Stimulated activated CD4-positive, alpha-beta T cell treated with anti-CD3 and anti-CD28 coated beads, Interleukin-2, amount 100 ng/mL, for 4 hours (primary cell): ENCODE results near the gene CCDC92.

Experiments
- DNase-seq: peaks from one replicate; pipeline ENCODE4 v3.0.0-alpha.2; 2020; ENCODE audit warnings: low read depth

The CCDC92 gene

DNA sequence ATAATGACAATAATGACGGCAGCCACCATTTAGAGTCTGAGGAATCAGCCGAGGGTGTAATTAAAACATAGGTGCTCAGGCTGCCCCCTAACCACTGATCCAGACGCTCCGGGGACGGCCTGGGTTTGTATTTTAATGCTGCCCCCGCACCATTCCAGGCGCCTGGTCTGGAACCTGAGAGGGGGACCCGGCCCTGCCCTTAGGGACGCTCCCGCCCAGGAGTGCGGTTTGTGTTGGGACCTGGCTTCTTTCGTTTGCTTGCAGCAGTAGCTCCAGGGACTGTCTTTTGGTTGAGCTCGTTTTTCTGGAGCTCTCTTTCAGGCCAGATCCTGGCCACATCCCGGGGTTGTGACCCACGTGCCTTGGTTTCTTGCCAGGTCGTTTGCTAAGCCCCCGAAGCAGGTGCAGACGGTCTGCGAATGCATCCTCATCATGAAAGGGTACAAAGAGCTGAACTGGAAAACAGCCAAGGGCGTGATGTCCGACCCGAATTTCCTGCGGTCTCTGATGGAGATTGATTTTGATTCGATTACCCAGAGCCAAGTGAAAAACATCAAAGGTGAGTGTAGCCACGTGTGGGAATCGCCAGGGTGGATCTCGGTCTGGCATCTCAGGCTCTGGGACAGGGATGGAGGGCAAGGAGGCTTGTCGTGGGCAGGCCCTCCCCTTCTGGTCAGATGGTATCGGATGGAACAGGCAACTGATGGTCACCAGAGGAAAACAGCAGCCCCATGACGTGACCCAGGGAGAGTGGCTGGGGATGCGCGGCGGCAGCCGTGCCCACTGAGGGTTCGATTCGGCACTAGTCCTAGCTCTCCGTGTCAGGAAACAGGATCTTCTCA lies 63.5 kb downstream of the CCDC92 start:
- no peak for DNase-seq

DNA sequence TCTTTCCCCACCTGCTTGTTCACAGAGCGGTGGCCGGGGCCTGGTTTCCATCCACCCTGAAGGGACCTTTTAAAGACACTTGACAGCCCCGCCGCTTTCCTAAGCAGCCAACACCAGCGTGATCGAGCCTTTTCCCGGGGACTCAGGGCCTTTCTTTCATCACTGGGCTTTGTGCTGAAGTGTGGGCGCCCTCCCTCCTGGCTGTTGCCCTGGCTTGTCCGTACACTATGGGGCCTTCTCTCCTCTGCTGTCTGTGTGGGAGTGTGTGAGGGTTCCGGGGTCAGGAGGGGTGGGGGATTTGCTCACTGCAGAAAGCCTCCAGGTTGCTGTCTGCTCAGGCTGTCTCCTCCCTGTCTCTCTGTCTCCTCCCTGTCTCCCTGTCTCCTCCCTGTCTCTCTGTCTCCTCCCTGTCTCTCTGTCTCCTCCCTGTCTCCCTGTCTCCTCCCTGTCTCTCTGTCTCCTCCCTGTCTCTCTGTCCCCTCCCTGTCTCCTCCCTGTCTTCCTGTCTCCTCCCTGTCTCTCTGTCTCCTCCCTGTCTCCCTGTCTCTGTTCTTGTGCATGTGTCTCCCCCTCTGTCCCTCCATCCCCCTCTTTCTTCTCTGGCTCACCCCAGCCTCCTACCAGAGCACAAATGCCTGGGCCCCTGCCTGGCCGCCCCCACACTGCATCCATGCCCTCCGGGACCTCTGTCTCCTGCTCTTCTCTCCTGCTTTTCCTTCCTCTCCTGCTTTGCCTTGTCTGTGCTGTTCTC lies 64.7 kb downstream of the CCDC92 start:
- no peak for DNase-seq

DNA sequence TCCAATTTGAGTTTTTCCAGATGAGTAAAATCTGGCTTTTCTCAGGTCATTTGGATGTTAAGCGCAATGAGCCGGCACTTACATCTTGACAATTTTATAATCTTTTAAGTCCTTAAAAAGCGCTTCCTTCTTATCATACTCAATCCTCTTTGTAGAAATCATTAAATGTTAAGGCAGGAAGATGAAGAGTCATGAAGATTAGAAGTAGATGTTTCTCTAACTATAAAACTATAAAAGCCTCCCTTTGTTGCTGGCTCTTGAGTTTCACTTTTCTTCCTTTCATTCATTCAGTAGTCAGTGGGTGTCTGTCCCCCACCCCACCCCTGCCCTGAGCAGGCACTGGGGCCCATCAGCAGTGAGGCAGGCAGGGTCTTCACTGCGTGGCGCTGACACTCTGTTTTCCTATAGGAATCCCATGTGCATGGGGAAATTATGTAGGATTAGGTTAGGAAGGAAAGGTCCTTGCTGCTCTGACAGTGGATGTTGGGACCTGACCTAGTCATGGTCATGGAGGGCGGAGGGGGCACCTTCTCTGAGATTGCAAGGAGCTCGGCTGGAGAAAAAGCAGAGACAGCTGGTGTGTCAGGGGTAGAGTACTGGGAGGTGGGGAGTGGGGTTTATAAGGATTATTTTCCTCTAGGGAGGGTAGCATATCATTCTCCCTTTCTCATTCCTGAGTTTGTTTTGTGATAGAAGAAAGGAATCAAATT lies 65.8 kb downstream of the CCDC92 start:
- DNase-seq = no peak

DNA sequence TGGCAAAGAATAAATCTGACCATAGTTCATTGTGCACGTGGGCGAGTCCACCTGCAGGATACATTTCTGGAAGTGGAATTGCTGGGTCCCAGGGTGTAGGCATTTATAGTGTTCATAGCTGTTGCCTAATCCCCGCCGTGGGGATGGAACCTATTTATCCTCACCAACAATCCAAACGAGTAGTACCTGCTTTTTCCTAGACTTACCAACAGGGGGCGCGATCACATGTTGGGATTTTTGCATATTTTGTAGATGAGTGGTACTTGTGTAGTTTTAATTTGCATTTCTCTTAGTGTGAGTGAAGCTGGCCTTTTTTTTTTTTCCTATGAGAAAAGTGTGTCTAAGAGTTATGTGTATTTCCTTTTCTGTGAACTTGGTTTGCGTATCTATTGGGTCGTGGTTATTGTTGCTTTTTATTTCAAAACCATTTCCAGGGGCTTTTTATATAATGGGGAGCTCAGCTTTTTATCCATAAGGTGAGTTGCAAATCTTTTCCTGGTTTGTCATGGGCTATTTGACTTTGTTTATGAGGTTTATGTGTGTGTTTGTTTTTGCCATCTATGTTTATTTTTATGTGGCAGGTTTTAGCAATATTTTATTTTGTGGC lies 67.2 kb downstream of the CCDC92 start:
- peak; percentile 40 for DNase-seq

DNA sequence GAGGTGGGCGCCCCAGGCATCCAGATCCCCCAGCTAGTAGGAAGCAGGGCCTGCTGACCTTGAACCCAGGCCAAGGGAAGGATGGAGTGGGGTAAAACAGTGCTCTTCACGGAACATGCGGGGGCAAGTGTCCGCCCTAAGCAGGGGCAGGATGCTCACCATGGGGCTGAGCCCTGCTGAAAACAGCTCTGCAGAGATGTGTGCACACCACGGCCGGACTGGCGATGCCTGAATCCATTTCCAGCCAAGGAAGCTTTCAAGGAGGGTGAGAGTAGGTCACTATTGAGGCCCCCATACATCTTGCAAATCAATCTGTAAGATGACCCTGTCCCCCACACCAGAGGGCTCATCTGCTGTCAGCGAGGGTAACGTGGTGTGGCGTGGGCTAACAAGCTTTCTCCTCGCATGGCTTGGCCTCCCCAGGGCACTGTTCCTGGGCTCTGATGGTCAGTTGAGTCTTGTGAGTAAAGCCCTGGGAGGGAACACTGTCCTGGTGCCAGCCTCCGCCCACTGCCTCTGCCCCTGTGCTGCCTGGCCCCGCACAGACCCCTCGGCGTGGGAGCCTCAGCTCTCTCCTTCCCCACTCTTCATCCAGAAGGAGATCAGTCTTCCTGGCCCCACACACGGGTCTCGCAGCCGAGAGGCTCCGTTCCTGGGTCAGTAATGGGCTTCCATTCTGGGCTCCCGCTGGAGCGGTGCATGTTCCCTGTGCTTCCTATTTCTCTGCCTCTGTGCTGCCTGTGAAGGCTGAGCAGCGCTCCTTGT lies 69.1 kb downstream of the CCDC92 start:
- DNase-seq = no peak

DNA sequence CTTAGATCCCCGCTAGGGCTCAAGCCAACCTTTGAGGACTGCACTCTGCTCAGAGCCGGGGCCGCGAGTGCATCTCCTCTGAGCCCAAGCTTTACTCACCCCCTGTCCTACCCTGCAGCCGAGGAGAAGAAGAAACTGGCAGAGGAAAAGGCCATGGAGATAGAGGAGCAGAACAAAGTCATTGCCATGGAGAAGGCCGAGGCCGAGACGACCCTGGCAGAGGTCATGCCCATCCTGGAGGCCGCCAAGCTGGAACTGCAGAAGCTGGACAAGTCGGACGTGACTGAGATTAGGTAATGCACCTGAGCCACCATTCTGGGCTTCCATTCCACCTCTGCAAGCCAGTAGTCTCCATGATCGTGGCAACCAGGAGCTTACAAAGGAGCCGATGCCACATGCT lies 69.8 kb downstream of the CCDC92 start:
- no peak for DNase-seq

DNA sequence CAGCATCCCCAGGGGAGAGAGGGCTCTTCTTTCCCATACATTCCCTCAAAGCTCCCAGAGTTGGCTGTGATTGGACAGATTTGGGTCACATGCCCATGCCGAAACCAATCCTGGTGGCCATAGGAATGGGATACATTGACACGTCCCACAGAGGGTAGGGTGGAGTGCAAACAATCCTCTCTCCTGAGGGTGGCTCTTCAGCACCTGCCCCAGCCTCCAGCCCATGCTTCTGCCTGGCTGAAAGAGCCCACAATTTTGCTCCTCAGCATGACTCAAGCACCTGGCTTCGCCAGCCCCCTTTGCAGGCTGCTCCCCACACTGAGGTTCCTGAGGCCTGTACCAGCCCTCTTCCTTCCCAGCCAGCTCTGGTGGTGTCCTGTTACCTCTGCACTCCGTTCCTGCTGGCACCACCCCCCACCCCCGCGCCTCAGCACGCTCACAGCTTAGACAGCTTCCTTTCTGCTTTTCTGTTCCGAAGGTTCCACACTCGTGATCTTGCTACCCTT lies 71.7 kb downstream of the CCDC92 start:
- no peak for DNase-seq

DNA sequence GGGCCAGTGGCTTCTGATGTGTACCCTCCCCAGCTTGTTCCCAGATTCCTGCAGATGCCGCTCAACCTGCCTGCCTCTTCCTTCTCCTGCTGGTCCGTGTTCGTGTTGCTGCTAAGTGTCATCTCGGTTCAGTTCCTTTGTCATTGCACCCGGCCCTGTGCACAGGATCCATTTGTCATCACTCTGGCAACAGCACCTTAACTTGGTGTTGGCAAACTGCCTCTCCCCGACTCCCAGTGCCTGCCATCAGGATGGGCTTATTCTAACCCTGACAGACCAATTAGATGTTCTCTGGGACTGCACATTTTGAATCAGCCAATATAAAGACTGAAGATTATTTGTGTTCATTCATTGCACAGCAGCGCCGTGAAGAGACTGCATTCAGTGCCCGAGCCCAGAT lies 73.3 kb downstream of the CCDC92 start:
- DNase-seq = no peak

DNA sequence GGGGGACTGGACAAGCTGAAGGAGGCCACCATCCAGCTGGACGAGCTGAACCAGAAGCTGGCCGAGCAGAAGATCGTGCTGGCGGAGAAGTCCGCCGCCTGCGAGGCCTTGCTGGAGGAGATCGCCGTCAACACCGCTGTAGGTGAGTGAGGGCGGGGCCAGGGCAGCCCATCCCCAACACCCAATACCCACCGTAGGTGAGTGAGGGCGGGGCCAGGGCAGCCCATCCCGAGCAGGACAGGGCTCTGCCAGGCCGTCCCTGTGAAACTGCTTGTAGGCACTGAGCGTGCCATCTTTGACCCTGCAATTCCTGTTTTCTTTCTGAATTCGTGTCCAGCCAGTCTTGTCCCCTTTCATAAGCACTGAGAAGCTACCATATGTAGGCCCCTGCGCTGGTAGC lies 74.0 kb downstream of the CCDC92 start:
- DNase-seq = no peak

DNA sequence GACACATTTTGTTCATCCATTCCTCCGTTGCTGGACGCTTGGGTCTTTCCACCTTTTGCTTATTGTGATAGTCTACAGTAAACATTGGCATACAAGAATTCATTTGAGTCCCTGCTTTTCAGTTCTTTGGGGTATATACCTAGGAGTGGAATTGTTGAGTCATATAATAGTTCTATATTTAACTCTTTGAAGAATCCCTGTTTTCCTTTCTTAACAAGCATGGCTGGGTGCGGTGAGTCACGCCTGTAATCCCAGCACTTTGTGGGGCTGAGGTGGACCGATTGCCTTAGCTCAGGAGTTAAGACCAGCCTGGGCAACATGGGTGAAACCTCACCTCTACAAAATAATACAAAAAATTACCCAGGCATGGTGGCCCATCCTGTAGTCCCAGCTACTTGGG lies 75.4 kb downstream of the CCDC92 start:
- DNase-seq = no peak

DNA sequence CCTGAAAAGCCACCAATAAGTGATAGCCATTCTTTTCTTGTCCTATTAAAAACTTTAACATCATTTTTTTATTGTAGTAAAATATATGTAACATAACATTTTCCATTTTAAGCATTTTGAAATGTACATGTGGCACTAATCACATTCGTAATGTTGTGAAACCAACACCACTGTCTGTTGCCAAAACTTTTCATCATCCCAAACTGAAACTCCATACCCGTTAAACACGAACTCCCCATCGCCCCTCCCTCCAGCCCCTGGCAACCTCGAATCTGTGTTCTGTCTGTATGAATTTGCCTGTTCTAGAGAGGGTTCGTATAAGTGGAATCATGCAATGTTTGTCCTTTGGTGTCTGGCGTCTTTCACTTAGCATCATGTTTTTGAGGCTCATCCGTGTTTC lies 75.9 kb downstream of the CCDC92 start:
- no peak for DNase-seq

DNA sequence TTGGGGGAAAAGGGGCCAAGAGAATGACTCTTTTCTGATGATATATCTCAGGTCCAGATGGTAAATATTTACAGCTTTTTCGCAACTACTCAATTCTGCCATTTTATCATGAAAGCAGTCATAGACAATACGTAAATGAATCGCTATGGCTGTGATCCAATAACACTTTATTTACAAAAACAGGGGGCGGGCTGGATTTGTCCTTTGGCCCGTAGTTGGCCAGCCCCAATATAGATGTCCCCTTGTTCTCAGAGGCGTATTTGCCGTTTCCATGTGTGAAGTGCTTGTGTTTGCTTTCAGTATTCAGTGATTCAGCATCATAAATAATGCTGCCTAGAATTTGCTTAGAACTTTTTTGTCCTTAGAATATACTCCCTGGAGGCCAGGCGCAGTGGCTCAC lies 77.2 kb downstream of the CCDC92 start:
- DNase-seq = no peak

DNA sequence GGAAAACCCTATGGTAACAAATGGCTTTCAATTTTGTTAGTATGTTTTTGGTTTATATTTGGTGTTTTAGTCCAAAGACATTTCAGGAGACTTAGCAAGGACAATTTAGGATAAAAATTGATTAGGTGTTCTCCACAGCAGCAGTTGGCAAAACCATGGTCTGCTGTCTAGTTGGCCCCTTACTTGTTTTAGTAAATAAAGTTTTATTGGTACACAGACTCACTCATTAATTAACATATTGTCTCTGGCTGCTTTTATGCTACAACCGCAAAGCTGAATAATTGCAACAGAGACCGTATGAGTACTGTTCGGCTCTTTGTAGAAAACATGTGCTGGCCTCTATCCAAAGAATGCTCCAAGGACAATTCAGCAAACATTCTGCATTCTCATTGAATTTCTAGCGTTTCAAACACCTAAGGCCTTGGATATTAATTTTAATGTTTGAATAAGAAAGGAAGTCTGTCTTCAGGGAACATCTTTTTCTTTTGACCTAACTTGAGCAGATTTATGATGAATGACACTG lies 77.7 kb downstream of the CCDC92 start:
- no peak for DNase-seq

DNA sequence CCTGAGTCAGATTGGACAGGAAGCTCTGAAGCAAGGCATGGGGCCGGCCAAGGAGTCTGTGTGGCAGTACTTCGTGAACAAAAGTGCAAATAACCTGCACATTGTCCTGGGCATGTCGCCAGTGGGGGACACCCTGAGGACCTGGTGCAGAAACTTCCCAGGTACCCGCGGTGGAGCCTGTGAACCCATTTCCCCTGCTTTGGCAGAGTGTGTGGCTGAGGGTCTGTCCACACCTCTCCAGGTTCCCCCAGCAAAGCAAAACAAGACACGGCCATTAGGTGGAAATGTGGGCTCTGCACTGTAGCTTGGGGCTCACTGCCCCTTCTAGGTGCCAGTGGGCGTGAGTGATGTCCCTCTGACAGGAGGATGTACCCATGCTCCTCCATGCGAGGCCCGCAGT lies 79.4 kb downstream of the CCDC92 start:
- DNase-seq = no peak

DNA sequence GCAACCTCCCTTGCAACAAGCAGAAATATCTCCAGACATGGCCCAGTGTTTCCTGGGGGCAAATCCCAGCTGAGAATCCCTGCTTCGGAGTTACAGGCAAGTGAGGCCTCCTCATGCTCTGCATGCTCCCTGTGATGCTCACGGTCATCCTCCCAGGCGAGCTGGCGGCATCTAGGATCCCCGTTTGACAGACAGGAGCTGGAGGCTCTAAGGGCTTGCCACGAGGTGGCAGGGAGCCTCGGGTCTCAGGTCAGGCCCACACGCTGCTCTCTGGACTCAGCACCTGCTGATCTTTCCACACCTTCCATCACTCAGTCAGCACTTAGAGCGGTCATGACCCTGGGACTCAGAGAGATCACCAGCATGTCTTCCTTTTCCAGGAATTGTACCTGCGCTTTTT lies 79.8 kb downstream of the CCDC92 start:
- DNase-seq = no peak

DNA sequence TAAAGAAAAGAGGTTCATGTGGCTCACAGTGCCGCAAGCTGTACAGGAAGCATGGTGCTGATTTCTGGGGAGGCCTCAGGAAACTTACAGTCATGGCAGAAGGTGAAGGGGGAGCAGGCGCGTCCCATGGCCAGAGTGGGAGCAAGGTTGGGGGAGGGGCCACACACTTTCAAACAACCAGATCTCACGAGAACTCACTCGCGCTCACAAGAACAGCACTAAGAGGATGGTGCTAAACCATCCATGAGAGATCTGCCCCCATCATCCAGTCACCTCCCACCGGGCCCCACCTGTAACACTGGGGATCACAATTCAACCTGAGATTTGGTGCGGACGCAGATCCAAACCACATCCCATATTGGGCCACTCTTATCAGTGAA lies 80.5 kb downstream of the CCDC92 start:
- no peak for DNase-seq

DNA sequence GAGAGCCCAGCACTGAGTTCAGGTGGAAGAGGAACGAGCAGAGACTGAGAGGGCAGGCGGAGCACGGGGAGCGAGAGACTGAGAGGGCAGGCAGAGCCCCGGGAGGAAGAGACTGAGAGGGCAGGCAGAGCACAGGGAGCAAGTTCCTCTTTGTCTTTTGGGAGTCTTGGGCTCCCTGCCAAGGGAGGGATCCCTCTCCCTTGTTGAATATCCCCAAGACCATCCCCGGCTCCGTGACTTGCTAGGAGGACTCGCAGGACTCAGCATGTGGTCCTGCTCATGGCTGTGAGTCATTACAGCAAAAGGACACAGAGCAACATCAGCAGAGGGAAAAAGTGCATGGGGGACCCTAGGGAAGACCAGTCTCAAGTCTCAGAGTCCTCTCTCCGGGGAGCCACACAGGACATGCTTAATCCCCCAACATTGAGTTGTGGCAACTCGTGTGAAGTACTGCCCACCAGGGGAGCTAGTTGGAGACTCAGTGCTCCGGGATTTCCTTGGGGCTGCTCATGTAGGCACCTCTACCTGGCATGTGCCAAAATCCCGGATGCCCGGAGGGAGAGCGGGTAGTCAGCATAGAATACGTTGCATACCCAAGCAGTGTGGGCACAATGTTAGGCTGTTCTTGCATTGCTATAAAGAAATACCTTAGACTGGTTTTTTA lies 81.0 kb downstream of the CCDC92 start:
- DNase-seq = no peak

DNA sequence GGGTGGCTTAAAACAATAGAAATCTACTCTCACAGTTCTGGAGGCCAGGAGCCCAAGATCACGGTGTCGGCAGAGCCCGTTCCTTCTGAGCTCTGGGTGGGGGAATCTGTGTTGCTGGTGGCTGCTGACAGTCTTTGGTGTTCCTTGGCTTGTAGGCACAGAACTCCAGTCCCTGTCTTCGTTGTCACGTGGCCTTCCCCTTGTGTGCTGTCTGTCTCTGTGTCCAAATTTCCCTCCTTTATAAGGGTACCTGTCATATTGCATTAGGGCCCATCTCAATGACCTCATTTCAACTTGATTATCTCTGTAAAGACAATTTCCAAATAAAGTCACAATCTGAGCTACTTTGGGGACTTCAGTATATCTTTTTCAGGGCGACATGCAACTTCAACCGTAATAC lies 81.6 kb downstream of the CCDC92 start:
- DNase-seq = no peak

DNA sequence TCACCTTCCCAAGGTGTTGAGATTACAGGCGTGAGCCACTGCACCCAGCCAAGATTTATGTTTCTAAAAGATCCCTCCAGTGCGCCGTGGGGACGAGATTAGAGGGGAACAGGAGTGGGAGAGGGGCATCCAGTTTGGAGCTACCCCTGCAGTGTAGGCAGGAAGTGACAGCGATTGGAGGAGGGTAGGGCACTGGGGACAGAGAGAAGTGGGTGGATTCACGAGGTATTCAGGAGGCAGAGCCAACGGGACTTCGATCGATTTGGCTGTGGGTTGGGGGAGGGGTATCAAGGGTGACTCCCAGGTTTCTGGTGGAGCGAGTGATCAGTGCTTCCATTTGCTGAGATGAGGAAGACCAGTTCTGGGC lies 82.1 kb downstream of the CCDC92 start:
- DNase-seq = no peak

DNA sequence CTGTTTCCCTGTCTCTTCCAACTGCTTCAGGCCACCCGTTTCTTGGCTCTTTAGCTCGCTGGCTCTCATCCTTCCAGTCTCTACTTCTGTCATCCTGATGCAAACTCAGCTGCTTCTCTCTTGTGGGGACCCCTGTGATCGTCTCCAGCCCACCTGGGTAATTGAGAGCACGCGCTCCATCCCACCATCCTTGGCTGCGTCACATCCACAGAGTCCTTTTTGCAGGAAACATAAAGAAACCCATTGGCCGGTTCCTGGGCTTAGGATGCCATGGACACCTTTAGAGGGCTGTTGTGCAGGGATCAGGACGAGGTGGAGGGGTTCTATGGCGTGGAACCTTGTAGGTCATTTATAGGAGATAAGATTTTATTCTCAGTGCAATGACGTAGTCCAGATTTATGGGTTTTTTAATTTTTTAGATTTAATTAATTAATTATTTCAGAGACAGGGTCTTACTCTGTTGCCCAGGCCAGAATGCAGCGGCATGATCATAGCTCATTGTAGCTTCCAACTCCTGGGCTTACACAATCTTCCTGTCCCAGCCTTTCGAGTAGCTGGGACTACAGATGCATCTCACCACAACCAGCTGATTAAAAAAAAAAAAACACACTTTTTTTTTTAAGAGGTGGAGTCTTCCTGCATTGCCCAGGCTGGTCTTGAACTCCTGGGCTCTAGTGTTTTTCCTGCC lies 82.6 kb downstream of the CCDC92 start:
- no peak for DNase-seq
